Myocyte (in vitro differentiated cells): Measurements from ENCODE around the gene PLEKHO1. TPM values are rescaled to one million over a fixed set of nuclear protein-coding genes. Genes with fewer than 3 reads are reported as not detected.
"Not testable (repeated sequence)": the region's sequence is repeated elsewhere in the genome, so short reads cannot be mapped to it uniquely, and the experiment has no call there.

Experiments used
- DNase-seq: peaks from one replicate; pipeline ENCODE4 v3.0.0-alpha.2; 2012; ENCODE audit warnings: low read depth
- total RNA-seq: library from RNA; depleted of rRNA; stranded (reverse); fragments of >200 nt; gene quantifications from 2 replicates; pipeline ENCODE4 v1.2.3, GENCODE V29; 2014

PLEKHO1 gene
- total RNA-seq, 1 donor from 2014 or later: 105 TPM

DNA sequence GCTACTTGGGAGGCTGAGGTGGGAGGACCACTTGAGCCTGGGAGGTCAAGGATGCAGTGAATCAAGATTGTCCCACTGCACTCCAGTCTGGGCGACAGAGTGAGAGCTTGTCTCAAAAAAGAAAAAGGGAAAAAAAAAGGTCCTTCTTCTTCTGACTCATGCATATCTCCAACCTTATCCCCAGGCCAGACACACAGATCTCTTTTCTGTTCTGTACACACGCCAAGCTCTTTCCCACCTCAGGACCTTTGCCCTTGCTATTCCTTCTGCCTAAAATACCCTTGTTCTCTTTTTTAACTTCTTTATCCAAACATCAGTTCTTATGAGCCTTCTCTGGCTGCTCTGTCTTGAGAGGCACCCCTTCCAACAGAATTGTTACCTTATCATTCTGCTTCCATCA, 22.1 kb downstream of the PLEKHO1 start:
- no peak for DNase-seq

DNA sequence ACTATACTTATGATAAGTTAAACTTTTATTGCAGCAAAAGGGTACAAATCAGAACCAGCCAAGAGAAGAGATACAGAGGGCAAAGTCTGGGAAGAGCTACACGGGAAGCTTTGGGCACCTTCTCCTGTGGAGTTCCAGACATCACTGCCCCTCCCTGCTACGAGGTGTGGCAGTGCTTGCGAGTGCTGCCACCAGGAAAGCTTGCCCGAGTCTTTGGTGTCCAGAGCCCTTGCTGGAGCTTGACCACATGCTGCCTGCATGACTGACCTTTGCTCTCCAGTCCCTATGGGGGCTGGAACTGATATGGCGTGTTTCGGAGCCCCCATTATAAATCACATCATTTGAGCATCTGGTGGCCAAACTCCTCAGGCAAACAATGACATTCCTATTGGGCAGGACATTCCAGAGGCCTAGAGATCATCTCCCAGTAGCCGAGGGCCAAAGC, 23.4 kb downstream of the PLEKHO1 start:
- no peak for DNase-seq

DNA sequence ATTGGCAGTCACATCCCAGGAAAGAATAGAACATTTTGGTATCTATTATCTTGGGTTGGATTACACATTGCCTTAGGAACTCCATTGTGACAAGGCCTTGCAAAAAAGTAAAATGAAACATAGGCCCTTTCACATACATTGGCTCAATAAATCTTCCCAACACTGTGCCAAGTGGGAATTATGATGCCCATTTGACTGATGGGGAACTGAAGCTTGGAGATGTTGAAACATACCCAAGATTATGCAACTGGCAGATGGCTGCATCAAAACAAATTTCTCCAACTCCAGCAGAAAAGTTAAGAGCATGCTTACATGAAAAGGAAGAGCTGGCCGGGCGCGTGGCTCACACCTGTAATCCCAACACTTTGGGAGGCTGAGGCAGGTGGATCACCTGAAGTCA, 26.9 kb downstream of the PLEKHO1 start:
- DNase-seq: no peak

DNA sequence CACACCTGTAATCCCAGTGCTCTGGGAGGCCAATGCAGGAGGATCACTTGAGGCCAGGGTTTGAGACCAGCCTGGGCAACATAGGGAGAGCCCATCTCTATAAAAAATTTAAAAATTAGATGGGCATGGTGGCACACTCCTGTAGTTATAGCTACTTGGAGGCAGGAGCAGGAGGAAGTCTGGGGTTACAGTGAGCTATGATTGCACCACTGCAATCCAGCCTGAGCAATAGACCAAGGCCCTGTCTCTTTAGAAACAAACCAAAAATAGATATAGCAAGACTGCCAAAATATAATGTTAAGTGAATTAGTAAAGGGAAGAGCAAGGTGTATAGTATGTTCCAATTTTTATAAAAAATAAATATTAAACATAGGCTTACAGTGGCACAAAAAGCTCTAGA, 28.8 kb downstream of the PLEKHO1 start:
- no peak for DNase-seq

DNA sequence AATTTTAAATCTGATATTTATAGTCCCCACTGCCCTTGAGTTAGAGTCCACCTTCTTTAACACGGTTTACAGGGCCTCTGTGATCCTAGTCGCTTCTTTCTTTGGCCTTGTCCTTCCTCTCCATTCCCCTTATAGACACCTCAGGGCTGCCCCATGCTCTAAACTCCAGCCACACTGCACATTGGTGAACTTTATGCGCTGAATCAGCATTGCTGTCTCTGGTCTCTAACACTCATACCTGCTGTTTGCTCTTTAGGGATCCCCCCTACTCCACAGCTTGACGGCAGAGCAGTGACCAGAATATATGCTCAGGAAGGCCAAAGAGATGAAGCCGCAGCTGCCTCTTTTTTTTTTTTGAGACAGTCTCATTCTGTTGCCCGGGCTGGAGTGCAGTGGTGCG, 30.2 kb downstream of the PLEKHO1 start:
- no peak for DNase-seq

DNA sequence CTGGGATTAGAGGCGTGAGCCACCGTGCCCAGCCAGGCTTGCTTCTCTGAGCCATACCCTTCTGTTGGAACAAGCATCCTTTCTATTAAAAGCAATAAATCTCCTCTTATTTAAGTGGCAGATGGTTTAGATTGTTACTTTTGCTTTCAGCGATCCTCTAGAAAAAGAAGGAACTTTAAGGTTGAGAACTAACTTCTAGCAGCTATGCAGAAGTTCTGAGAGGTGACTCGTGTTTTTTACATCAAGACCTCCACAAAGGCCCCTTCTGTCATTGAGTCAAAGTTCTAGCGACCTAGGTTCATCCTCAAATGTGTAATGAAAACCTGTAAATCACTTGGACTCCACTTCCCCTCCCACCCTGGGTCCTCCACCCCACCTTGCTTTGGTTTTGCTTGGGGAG, 30.8 kb downstream of the PLEKHO1 start:
- DNase-seq: no peak

DNA sequence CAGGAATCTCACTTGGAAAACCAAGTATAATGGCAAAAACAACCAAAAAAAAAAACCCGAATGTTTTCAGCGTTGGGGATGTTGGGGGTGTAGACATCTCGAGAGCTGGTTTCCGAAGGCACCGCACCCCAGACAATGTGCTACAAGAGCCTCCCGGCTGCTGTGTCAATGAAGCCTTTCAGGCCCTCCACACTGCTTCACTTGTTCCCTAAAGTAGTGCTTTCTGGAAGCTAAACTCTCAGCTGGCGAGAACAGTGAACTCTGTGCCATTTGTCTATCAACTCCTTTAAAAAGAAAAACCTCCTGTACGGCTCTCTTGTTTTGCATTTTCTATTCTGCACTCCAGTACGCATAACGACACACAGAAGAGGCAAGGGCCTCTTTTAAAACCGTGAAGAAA, 32.5 kb downstream of the PLEKHO1 start:
- no peak for DNase-seq

DNA sequence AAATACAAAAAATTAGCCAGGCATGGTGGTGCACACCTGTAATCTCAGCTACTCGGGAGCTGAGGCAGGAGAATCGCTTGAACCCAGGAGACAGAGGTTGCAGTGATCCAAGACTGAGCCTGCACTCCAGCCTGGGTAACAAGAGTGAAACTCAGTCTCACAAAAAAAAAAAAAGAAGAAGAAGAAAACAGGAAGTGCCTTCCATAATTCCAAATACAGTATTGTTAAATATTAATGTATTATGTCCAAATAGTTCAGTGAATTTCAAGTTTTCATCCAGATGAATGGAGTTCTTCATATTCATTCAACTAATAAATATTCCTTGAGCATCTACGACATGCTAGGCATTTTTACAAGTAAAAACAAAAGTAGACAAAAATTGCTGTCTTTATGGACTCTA, 33.3 kb downstream of the PLEKHO1 start:
- DNase-seq: no peak

DNA sequence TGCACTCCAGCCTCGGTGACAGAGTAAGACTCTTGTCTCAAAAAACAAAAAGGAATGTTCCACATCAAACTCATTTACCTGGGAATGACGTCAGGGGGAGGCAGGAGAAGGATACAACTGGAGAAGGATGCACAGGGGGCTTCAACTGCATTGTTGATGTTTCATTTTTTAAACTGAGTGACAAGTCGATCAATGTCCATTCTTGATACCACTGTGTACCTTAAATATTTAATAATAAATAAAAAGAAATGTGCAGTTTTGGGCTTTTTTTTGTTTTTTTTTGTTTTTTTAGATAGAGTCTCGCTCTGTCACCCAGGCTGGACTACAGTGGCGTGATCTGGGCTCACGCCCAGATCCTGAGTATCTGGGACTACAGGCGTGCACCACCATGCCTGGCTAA, 35.8 kb downstream of the PLEKHO1 start:
- DNase-seq: no peak

DNA sequence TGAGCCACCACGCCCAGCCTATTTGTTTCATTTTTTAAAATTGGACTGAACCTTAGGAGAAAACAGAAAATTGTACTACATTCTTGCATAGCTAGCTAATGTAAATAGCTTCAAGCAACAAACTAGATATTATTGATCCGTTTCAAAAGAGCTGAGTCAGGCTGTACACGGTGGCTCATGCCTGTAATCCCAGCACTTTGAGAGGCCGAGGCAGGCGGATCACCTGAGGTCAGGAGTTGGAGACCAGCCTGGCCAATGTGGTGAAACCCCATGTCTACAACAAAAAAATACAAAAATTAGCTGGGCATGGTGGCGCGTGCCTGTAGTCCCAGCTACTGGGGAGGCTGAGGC, 36.7 kb downstream of the PLEKHO1 start:
- DNase-seq: not testable (repeated sequence)

DNA sequence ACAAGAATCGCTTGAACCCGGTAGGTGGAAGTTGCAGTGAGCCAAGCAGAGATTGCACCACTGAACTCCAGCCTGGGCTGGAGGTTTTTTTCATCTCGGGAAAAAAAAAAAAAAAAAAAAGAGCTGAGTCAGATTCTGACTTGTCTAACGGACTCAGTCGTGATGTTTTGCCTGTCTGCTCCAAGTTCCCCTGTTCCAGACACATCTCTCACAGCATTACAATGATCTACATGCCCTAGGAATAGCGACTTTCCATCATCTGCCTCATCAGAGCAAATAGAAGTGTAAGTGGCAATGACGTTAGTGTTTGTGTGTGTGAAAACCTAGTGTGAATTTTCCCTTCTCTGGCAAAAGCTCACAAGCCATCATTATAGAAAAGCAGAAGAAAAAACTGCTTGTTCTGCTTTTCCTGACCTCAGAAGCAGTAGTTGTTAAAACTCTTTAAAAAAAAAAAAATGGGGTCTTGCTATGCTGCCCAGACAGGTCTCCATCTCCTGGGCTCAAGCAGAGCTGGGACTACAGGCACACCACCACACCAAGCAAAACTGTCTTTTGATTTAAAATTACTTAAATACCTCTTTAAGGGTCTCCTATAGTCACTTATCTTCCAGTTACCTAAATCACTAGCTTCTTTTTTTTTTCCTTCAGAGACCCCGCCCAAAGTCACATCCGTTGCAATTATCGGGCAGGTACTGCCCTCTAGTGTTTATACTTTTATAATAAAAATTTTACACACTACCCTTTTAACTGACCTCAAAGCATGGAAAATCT, 37.3 kb downstream of the PLEKHO1 start:
- DNase-seq: peak; percentile 57

DNA sequence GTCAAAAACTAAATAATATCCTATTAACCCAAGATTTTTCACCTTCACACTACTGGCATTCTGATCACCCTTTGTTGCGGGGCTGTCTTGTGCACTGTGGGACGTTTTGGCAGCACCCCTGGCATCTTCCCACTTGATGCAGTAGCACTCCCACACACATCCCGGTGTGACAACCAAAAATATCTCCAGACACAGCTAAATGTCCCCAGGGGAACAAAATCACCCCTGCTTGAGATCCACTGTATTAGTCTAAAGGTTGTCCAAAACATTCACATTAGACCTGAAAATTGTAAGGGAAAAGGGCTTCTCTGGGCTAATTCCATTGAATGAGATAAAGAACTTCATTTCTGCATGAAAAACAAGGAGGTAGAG, 37.8 kb downstream of the PLEKHO1 start:
- no peak for DNase-seq

DNA sequence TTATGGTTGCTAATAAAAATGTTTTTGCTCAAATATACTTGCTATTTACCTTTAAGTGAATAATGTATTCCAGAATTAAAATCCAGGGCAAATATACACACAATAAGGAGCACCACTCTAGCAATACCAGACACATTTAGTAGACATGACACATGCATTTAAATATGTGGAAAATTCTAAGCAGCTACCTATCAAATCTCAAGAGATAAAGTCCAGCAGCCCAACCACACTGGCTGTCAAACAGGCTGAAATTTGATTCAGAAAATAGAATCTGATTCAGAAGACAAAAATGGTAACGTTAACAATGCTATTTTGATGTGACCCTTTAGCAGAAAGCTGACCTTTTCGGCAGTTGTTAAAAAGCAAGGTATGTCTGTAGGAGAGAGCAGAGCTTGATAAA, 42.3 kb downstream of the PLEKHO1 start:
- DNase-seq: peak; percentile 82

DNA sequence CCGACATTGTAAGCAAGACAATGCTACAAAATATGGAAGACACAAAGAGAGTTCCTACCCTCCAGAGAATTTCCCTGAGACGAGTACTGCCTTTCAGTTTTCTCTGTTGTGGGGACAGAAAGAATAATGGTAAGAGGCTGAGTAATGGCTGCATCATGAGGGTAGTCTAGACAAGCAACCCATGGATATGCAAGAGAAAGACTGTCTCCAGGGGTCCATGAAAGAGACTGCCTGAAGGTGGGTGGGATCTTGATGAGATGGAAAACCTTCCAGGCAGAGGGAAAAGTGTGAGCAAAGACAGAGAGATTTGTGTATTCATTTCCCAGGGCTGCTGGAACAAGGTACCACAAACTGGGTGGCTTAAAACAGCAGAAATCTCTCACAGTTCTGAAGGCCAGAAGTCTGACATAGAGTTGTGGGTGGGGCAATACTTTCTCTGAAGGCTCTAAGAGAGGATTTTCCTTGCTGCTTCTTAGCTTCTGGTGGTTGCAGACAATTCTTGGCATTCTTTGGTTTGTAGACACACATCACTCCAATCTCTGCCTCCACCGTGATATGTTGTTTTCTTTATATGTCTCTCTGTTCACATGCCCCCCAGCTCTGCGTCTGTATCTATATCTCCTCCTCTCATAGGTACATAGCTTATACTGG, 44.8 kb downstream of the PLEKHO1 start:
- DNase-seq: peak; percentile 19

DNA sequence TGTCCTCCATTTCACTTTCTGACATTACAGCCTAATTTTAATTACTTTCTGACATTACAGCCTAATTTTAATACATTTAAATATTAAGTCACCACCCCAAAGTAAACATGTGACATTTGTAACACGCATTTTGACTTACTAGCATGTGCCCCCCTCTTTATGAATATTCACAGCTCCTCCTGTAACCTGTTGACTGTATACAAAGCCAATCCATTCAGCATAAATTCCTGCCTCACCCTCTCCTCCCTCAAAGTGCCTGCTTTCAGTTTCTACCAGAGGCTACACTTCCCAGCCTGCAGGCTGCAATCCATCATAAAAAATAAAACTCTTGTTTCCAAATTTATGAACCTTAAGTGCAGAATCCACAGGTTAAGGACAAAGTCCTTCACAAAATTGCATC, 46.7 kb downstream of the PLEKHO1 start:
- no peak for DNase-seq

DNA sequence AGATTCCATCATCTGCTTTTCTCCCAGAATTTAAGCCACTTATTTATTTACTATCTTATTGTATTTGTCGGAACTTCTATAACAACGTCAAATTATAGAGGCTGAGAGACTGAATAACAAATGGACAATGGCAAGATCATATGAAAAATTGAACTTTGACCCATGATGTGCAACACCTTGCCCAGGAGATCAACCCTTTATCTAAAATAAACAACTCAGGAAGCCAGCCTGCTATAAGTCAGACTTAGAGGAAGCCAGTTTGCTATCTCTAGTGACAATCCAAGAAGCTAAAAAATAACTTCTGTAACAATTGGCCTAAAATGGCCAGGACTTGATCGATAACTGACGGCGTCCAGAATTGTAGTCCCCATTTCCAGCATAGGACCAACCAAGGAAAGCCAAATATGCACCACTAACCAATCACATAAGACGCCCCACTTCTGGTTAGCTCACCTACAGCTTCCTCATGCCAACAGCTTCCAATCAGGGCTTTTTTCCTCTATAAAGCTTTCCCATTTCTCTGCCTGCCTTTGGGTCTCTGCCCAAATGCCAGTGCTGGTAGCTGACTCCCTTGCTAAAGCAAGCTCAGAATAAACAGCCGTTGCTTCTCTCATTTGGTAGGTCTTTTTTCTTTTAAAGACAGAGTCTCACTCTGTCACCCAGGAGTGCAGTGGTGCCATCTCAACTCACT, 57.7 kb downstream of the PLEKHO1 start:
- no peak for DNase-seq

DNA sequence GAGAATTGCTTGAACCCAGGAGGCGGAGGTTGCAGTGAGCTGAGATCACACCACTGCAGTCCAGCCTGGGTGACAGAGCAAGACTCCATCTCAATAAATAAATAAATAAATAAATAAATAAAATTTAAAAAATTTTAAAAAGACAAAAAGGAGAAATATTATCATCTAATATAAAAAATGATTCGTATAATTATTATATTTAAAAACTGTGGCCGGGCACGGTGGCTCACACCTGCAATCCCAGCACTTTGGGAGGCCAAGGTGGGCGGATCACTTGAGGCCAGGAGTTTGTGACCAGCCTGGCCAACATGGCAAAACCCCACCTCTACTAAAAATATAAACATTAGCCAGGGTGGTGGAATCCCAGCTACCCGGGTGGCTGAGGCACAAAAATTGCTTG, 58.7 kb downstream of the PLEKHO1 start:
- DNase-seq: not testable (repeated sequence)

Other genes starting within 250 kb of the PLEKHO1 start
- 3.0 and 4.0 TPM in 2 replicates for gene SV2A, start 232.1 kb upstream of the PLEKHO1 start, total RNA-seq
- gene SF3B4, start 222.1 kb upstream of the PLEKHO1 start, total RNA-seq: 11.0 and 11.8 TPM in 2 replicates
- gene MTMR11, start 213.0 kb upstream of the PLEKHO1 start, total RNA-seq: 2.3 and 2.4 TPM in 2 replicates
- gene OTUD7B, start 139.2 kb upstream of the PLEKHO1 start, total RNA-seq: 13.4 and 14.9 TPM in 2 replicates
- gene VPS45, start 82.1 kb upstream of the PLEKHO1 start, total RNA-seq: 49.4 and 64.1 TPM in 2 replicates
- gene ANP32E, start 86.2 kb downstream of the PLEKHO1 start, total RNA-seq: 14.9 and 17.9 TPM in 2 replicates
- not detected in 2 replicates for gene CA14, start 107.9 kb downstream of the PLEKHO1 start, total RNA-seq
- 77.3 and 93.7 TPM in 2 replicates for gene APH1A, start 119.1 kb downstream of the PLEKHO1 start, total RNA-seq
- 3.2 and 3.7 TPM in 2 replicates for gene C1orf54, start 122.9 kb downstream of the PLEKHO1 start, total RNA-seq
- gene CIART, start 132.6 kb downstream of the PLEKHO1 start, total RNA-seq: 2.0 and 2.5 TPM in 2 replicates
- gene MRPS21, start 143.9 kb downstream of the PLEKHO1 start, total RNA-seq: 50.8 and 56.9 TPM in 2 replicates
- 24.1 and 30.9 TPM in 2 replicates for gene PRPF3, start 171.6 kb downstream of the PLEKHO1 start, total RNA-seq
- 12.8 and 13.5 TPM in 2 replicates for gene RPRD2, start 214.2 kb downstream of the PLEKHO1 start, total RNA-seq